H1 (cell line): Measurements from ENCODE around the gene OLA1. TPM values are rescaled to one million over a fixed set of nuclear protein-coding genes. Genes with fewer than 3 reads are reported as not detected.

Source experiments
- CTCF ChIA-PET: fragments of 300-600 bp; sonication (Branson Sonifier 250); formaldehyde crosslinking; loops from one replicate; lab custom pipeline; 2021; ENCODE audit not compliant: partially characterized antibody; lab: Charles Lee
- POLR2A ChIA-PET: fragments of 300-600 bp; sonication (Branson Sonifier 250); formaldehyde crosslinking; loops from one replicate; lab custom pipeline; 2021; ENCODE audit warnings: inconsistent platforms; ENCODE audit not compliant: partially characterized antibody; lab: Charles Lee
- DNase-seq, 2 experiments: peaks; one replicate each; pipeline versions ENCODE4 v3.0.0 to v3.0.0-alpha.2; 2010 to 2022; ENCODE audit warnings: low spot score in 2 of 2, low read depth in 1 of 2, mixed read lengths in 1 of 2
- FAIRE-seq: peaks from 2 replicates; lab custom pipeline; 2011; peaks lifted over from hg19 to GRCh38; lab: Jason Lieb, UNC
- H2AFZ ChIP-seq: 2 replicates; pipeline ENCODE4 v1.8.1; 2012; ENCODE audit warnings: low read length, inconsistent platforms
- H2AK5ac ChIP-seq: 2 replicates; pipeline ENCODE4 v1.6.1; 2013; ENCODE audit warnings: low read depth, low read length
- H2BK120ac ChIP-seq: replicated peaks from 2 replicates; pipeline ENCODE3; 2013; ENCODE audit warnings: low read depth, low read length, inconsistent platforms
- H2BK12ac ChIP-seq: 2 replicates; pipeline ENCODE4 v1.6.1; 2013; ENCODE audit warnings: low read depth, low read length
- H2BK15ac ChIP-seq: 2 replicates; pipeline ENCODE4 v1.6.1; 2013; ENCODE audit warnings: low read length
- H2BK20ac ChIP-seq: 2 replicates; pipeline ENCODE4 v1.6.1; 2013; ENCODE audit warnings: low read length
- H2BK5ac ChIP-seq: 2 replicates; pipeline ENCODE4 v1.6.1; 2013; ENCODE audit warnings: low read depth, low read length
- H3K14ac ChIP-seq: 2 replicates; pipeline ENCODE4 v1.6.1; 2013; ENCODE audit warnings: inconsistent platforms; ENCODE audit not compliant: insufficient read length
- H3K18ac ChIP-seq: 2 replicates; pipeline ENCODE4 v1.6.1; 2013; ENCODE audit warnings: low read length; ENCODE audit errors: extremely low read depth
- H3K23ac ChIP-seq: 2 replicates; pipeline ENCODE4 v1.6.1; 2013; ENCODE audit warnings: inconsistent platforms; ENCODE audit not compliant: insufficient read length
- H3K23me2 ChIP-seq: 2 replicates; pipeline ENCODE4 v1.6.1; 2013; ENCODE audit warnings: low read depth, low read length
- H3K27ac ChIP-seq: 2 replicates; pipeline ENCODE4 v1.6.1; 2011; ENCODE audit warnings: low read depth, low read length, inconsistent platforms
- H3K27me3 ChIP-seq, 4 experiments: replicated peaks in 1 of 4; 1 replicate in 1 of 4; 2 replicates in 3 of 4; pipeline versions ENCODE4 v1.6.1 to v1.8.1; 2011 to 2013; ENCODE audit warnings: low read length in 3 of 4, mild to moderate bottlenecking in 3 of 4, inconsistent platforms in 2 of 4, mixed read lengths in 2 of 4, moderate library complexity in 1 of 4; ENCODE audit not compliant: control insufficient read depth in 3 of 4, insufficient read depth in 3 of 4; ENCODE audit errors: extremely low read depth in 1 of 4
- H3K36me3 ChIP-seq, 4 experiments: 2 replicates each; pipeline versions ENCODE4 v1.6.1 to v1.8.1; 2011 to 2013; ENCODE audit warnings: mild to moderate bottlenecking in 4 of 4, low read length in 3 of 4, moderate library complexity in 2 of 4, control low read depth in 1 of 4, inconsistent platforms in 1 of 4; ENCODE audit not compliant: insufficient read depth in 4 of 4, control insufficient read depth in 2 of 4
- H3K4ac ChIP-seq: replicated peaks from 2 replicates; pipeline ENCODE3; 2013; ENCODE audit warnings: low read length, low read depth, mixed read lengths, inconsistent platforms; ENCODE audit not compliant: insufficient read length
- H3K4me1 ChIP-seq, 4 experiments: replicated peaks in 1 of 4; 1 replicate in 1 of 4; 2 replicates in 3 of 4; pipeline versions ENCODE4 v1.6.1 to v1.8.1; 2011 to 2013; ENCODE audit warnings: low read length in 3 of 4, inconsistent platforms in 2 of 4, mixed read lengths in 1 of 4; ENCODE audit not compliant: insufficient read depth in 4 of 4, control insufficient read depth in 3 of 4
- H3K4me2 ChIP-seq, 2 experiments: 2 replicates each; pipeline versions ENCODE4 v1.6.1 to v1.8.1; 2011 to 2013; ENCODE audit warnings: low read depth in 2 of 2, low read length in 2 of 2, control low read depth in 1 of 2, inconsistent platforms in 1 of 2, mild to moderate bottlenecking in 1 of 2; ENCODE audit not compliant: insufficient read depth in 1 of 2
- H3K4me3 ChIP-seq, 4 experiments: fragments of 200-600, 300-600 bp in 1 of 4; sonication (generic), shearing (Covaris generic), sonication (Bioruptor Twin) in 1 of 4; 2 replicates each; pipeline versions ENCODE4 v1.5.1 to v1.8.1; 2011 to 2016; ENCODE audit warnings: low read length in 4 of 4, low read depth in 3 of 4, control low read depth in 2 of 4, inconsistent platforms in 2 of 4, mild to moderate bottlenecking in 2 of 4, mixed read lengths in 1 of 4, moderate library complexity in 1 of 4; ENCODE audit not compliant: insufficient read depth in 2 of 4; ENCODE audit errors: extremely low read depth in 1 of 4
- H3K56ac ChIP-seq: replicated peaks from 2 replicates; pipeline ENCODE3; 2013; ENCODE audit warnings: low read depth, mild to moderate bottlenecking, mixed read lengths, low read length, inconsistent platforms; ENCODE audit not compliant: insufficient read length
- H3K79me1 ChIP-seq: 2 replicates; pipeline ENCODE4 v1.6.1; 2013; ENCODE audit warnings: low read depth, low read length, control low read depth
- H3K79me2 ChIP-seq, 2 experiments: 2 replicates each; pipeline versions ENCODE4 v1.6.1 to v1.8.1; 2012 to 2013; ENCODE audit warnings: low read length in 2 of 2, mild to moderate bottlenecking in 2 of 2, inconsistent platforms in 1 of 2; ENCODE audit not compliant: insufficient read depth in 2 of 2, control insufficient read depth in 1 of 2
- H3K9ac ChIP-seq, 4 experiments: replicated peaks in 1 of 4; 1 replicate in 1 of 4; 2 replicates in 3 of 4; pipeline versions ENCODE4 v1.6.1 to v1.8.1; 2011 to 2013; ENCODE audit warnings: low read depth in 3 of 4, low read length in 3 of 4, control low read depth in 2 of 4, mild to moderate bottlenecking in 2 of 4, moderate library complexity in 2 of 4, inconsistent platforms in 1 of 4; ENCODE audit errors: extremely low read depth in 1 of 4
- H3K9me3 ChIP-seq, 2 experiments: 2 replicates each; pipeline versions ENCODE4 v1.6.1 to v1.8.1; 2012 to 2013; ENCODE audit warnings: mild to moderate bottlenecking in 2 of 2, moderate library complexity in 2 of 2, control low read depth in 1 of 2, inconsistent platforms in 1 of 2, low read depth in 1 of 2, low read length in 1 of 2, mixed read lengths in 1 of 2; ENCODE audit not compliant: insufficient read depth in 2 of 2
- H4K20me1 ChIP-seq, 2 experiments: replicated peaks in 1 of 2; 2 replicates each; pipeline versions ENCODE3 to v1.8.1; 2011 to 2013; ENCODE audit warnings: inconsistent platforms in 2 of 2, low read length in 2 of 2, mild to moderate bottlenecking in 1 of 2; ENCODE audit not compliant: insufficient read depth in 2 of 2, control insufficient read depth in 1 of 2
- H4K5ac ChIP-seq: 2 replicates; pipeline ENCODE4 v1.6.1; 2013; ENCODE audit warnings: low read length, low read depth, mixed read lengths, inconsistent platforms; ENCODE audit not compliant: insufficient read length
- H4K8ac ChIP-seq: 2 replicates; pipeline ENCODE4 v1.8.0; 2013; ENCODE audit warnings: mild to moderate bottlenecking, moderate library complexity, low read length, inconsistent platforms; ENCODE audit not compliant: insufficient read depth; ENCODE audit errors: extremely low read depth
- H4K91ac ChIP-seq: replicated peaks from 2 replicates; pipeline ENCODE3; 2013; ENCODE audit warnings: low read length, mixed read lengths, inconsistent platforms; ENCODE audit not compliant: insufficient read length
- ASH2L ChIP-seq: fragments of 200-600, 300-600 bp; sonication (generic); IDR thresholded peaks from one replicate; pipeline ENCODE4 v1.7.1; 2017; ENCODE audit warnings: low read length
- CTBP2 ChIP-seq: IDR thresholded peaks from 2 replicates; pipeline ENCODE4 v1.7.0; 2011; ENCODE audit warnings: borderline replicate concordance, mild to moderate bottlenecking, moderate library complexity, mixed read lengths, low read length; ENCODE audit not compliant: insufficient read depth, insufficient read length
- POU5F1 ChIP-seq: IDR thresholded peaks from 2 replicates; pipeline ENCODE4 v1.6.1; 2011; ENCODE audit warnings: low read depth, mild to moderate bottlenecking, low read length, moderate library complexity
- RBBP5 ChIP-seq: IDR thresholded peaks from 2 replicates; pipeline ENCODE4 v1.7.1; 2012; ENCODE audit warnings: low read depth, mild to moderate bottlenecking, inconsistent platforms, low read length, moderate library complexity, borderline replicate concordance
- SP1 ChIP-seq: IDR thresholded peaks from 2 replicates; pipeline ENCODE4 v1.6.1; 2011; ENCODE audit warnings: low read depth, low read length
- TBP ChIP-seq: IDR thresholded peaks from 2 replicates; pipeline ENCODE4 v1.6.1; 2011; ENCODE audit warnings: low read depth, low read length, improper control_type of control experiment
- USF2 ChIP-seq: IDR thresholded peaks from 2 replicates; pipeline ENCODE4 v1.6.1; 2011; ENCODE audit warnings: low read length, improper control_type of control experiment
- WGBS, 2 experiments: shearing (Covaris generic) in 1 of 2; methylation state at CpG; one replicate each; pipeline versions ENCODE4 v1.1.6 to v1.1.7; 2013 to 2015; ENCODE audit warnings: low lambda C conversion rate in 2 of 2, mixed read lengths in 2 of 2, inconsistent platforms in 1 of 2, low coverage in 1 of 2, missing lambda C conversion rate in 1 of 2; ENCODE audit not compliant: insufficient replicate concordance in 2 of 2, insufficient coverage in 1 of 2, insufficient read length in 1 of 2; ENCODE audit errors: extremely low coverage in 1 of 2, missing lambda C conversion rate in 1 of 2; 5-methylcytosine and 5-hydroxymethylcytosine counted together
- polyA plus RNA-seq, 7 experiments: library from polyadenylated mRNA; depleted of rRNA in 3 of 7; stranded (reverse) in 5 of 7; unstranded in 2 of 7; fragments of >200 nt in 5 of 7; fragments of 200-250 nt in 2 of 7; gene quantifications; 1 replicate in 5 of 7; 2 replicates in 1 of 7; 4 replicates in 1 of 7; pipeline versions ENCODE4 v1.2.1 to v1.2.3, GENCODE V29; 2011 to 2013; ENCODE audit warnings: missing spikeins in 2 of 7, mixed read lengths in 2 of 7
- total RNA-seq: library from RNA; stranded (reverse); fragmentation: NEBNext Ultra II Directional; extraction: Animal tissue kit (Norgen Biotek cat#: 25700); gene quantifications from 2 replicates; pipeline ENCODE4 v1.2.1, GENCODE V29; 2021
- TF ChIP-seq, protein P1 (sequence below): IDR thresholded peaks from 2 replicates; pipeline ENCODE4 v1.6.1; 2011; ENCODE audit warnings: low read depth, mild to moderate bottlenecking, low read length; ENCODE audit not compliant: insufficient read depth

The OLA1 gene
- total and polyA plus RNA-seq, 2 of the 8 experiments (the other 6 are each of a cell fraction or from before 2014, with no cell fraction given): 39.3 to 158 TPM

GRCh38 chr2:174058026-174058425 is 190.3 kb downstream of the OLA1 start:
- Histone ChIP-seq H3K27me3 (no peaks in the 10 kb centered on the region), H3K27ac (no peak overlapping the region), H3K18ac (no peak overlapping the region), H3K36me3 (no peaks in the 10 kb centered on the region), H3K4me3 (no peak overlapping the region), H3K4me1 (peaks cover 9 to 13% (median 10%) of the 10 kb centered on the region in 4 experiments), H4K91ac (no peak overlapping the region), H3K9me3 (peaks cover 4 to 7% of the 10 kb centered on the region in 2 experiments; a peak in 3 of 4 replicates), H3K56ac (no peak overlapping the region), H3K79me2 (no peaks in the 10 kb centered on the region), H3K23me2 (peaks cover 3% of the 10 kb centered on the region; the same call in 1 of the 2 replicates), H4K8ac (no peak overlapping the region), H2BK5ac (no peak overlapping the region), H3K14ac (no peak overlapping the region), H2BK120ac (no peak overlapping the region), H4K20me1 (no peaks in the 10 kb centered on the region), H3K79me1 (no peaks in the 10 kb centered on the region), H3K4ac (no peak overlapping the region), H4K5ac (no peak overlapping the region), H2BK20ac (no peak overlapping the region), H3K23ac (no peak overlapping the region), H3K9ac (no peak overlapping the region), H3K4me2 (no peak overlapping the region), H2BK12ac (no peak overlapping the region), H2AK5ac (no peak overlapping the region), H2BK15ac (no peak overlapping the region), H2AFZ (no peak overlapping the region)
- TF ChIP-seq SP1 (no peak), ASH2L (no peak), TBP (no peak), USF2 (no peak), POU5F1 (no peak), CTBP2 (no peak), RBBP5 (no peak)
- TF ChIP-seq, protein P1, sequence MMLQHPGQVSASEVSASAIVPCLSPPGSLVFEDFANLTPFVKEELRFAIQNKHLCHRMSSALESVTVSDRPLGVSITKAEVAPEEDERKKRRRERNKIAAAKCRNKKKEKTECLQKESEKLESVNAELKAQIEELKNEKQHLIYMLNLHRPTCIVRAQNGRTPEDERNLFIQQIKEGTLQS: no peak
- DNase-seq: no peak
- ChIA-PET CTCF (interaction anchor here (0.6 to 1.2 kb wide), 3 partner anchors 15 to 283 kb away, joined by 3 to 4 read pairs (median 3); no protein-coding TSS in a partner anchor), POLR2A (interaction anchor here (1.4 to 2.0 kb wide), 2 partner anchors 9 to 94 kb away, joined by 4 to 5 read pairs; no protein-coding TSS in a partner anchor)
- WGBS, 2 experiments: 90% methylated on average over 2 of the region's 2 CpGs; no CpG with 5 or more reads in 1 of the 2 experiments
- FAIRE-seq: no peak
